IMR-90 (cell line): ENCODE results near the gene STOX1.

ENCODE experiments used
- MAFK ChIP-seq: IDR thresholded peaks from 2 replicates; pipeline ENCODE4 v1.6.1; 2012; ENCODE audit warnings: low read depth, low read length, improper control_type of control experiment
- TF ChIP-seq, protein P1 (sequence below): conservative IDR thresholded peaks from 2 replicates; pipeline ENCODE4 v1.5.1; 2012; ENCODE audit warnings: mild to moderate bottlenecking, low read depth, low read length, improper control_type of control experiment

DNA sequence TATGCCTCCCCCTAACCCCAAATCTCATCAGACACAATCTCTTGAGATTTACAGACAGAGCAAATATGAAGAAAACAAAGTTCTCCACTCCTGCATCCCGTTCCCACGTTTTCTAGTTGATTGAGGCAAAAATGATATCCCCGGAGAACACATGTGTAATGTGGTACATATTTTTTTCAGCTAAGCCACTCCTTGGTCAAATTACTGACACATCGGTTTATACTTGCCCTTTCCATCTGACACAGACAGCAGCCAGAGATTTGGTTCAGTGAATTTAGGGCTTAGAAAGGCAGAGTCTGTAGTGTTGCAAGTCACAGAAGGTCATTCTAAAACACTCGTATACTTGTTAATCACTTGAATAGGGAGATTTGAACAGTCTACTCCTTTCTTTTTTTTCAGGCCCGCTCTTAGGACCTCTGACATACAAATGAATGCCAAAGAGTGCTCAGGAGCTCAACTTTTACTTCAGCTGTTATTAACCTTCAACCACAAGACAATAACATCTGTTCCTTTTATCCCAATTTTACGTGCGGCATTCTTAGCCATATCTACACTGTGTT, 71.9 kb downstream of the STOX1 start:
- TF ChIP-seq MAFK = no peak
- TF ChIP-seq, protein P1, sequence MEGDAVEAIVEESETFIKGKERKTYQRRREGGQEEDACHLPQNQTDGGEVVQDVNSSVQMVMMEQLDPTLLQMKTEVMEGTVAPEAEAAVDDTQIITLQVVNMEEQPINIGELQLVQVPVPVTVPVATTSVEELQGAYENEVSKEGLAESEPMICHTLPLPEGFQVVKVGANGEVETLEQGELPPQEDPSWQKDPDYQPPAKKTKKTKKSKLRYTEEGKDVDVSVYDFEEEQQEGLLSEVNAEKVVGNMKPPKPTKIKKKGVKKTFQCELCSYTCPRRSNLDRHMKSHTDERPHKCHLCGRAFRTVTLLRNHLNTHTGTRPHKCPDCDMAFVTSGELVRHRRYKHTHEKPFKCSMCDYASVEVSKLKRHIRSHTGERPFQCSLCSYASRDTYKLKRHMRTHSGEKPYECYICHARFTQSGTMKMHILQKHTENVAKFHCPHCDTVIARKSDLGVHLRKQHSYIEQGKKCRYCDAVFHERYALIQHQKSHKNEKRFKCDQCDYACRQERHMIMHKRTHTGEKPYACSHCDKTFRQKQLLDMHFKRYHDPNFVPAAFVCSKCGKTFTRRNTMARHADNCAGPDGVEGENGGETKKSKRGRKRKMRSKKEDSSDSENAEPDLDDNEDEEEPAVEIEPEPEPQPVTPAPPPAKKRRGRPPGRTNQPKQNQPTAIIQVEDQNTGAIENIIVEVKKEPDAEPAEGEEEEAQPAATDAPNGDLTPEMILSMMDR = no peak
